ENCODE results near the gene DIO3.
A peak's percentile ranks its signal among the peaks of the same experiment; 100 is the strongest.

The DIO3 gene

GRCh38 chr14:101527987-101528386 is 33.3 kb upstream of the DIO3 start:
- H3K36me3 Mint-ChIP-seq (ENCODE audit: low read depth), result no peaks in the 10 kb centered on the region
- no peak overlapping the region for H3K27ac Mint-ChIP-seq
- peaks cover 52% of the 10 kb centered on the region for H3K4me1 Mint-ChIP-seq
- no peak for TF ChIP-seq CTCF (IDR thresholded peaks at IDR 0.05)
- DNase-seq, result no peak
- H3K27me3 Mint-ChIP-seq (ENCODE audit: low read depth, poor library complexity), result peaks cover 10% of the 10 kb centered on the region
- H3K9me3 Mint-ChIP-seq, result peaks cover 6% of the 10 kb centered on the region
- H3K4me3 Mint-ChIP-seq, result peak overlapping the region; percentile 34

DNA sequence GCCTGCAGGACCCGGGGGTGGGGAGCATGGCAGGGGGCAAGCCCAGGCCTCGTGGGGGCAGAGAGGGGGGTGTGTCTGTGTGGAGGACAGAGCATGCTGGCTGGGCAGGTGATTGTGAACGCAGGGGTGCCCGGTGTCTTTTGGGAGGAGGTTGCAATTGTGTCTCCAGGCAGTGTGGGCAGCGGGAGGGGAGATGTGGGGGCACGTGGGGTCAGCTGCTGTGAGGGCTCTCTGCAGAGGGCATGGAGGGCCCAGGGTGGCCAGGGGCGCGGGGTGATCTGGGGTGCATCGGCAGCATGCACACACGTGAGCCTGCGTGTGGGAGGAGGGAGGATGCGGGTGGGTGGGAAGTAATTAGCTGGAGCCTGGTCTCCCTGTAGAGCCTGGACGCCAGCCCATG is 32.2 kb upstream of the DIO3 start:
- Mint-ChIP-seq H3K4me1 (peaks cover 41% of the 10 kb centered on the region), H3K9me3 (peaks cover 6% of the 10 kb centered on the region), H3K4me3 (no peak overlapping the region), H3K36me3 (ENCODE audit: low read depth) (no peaks in the 10 kb centered on the region), H3K27me3 (ENCODE audit: low read depth, poor library complexity) (peaks cover 10% of the 10 kb centered on the region), H3K27ac (no peak overlapping the region)
- TF ChIP-seq CTCF (IDR thresholded peaks at IDR 0.05), result no peak
- no peak for DNase-seq

DNA sequence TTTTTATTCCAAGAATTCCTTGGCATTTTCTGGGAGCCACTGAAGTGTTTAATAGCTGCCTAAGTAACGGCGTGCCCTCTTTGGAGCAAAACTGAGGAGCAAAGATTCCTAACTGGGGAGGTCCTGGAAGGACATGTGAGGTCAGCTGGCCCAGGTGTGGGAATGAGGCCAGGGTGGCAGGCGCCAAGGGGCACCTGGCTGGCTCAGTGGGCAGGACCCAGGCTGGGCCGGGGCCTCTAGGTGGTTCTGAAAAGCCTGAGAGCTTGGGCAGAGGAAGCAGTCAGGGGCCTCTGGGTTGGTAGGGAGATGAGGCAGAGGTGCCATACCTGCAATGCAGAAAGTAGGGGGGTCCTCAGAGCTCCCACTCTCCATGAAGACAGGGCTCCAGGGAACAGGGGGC is 27.1 kb upstream of the DIO3 start:
- H3K36me3 Mint-ChIP-seq (ENCODE audit: low read depth), result no peaks in the 10 kb centered on the region

DNA sequence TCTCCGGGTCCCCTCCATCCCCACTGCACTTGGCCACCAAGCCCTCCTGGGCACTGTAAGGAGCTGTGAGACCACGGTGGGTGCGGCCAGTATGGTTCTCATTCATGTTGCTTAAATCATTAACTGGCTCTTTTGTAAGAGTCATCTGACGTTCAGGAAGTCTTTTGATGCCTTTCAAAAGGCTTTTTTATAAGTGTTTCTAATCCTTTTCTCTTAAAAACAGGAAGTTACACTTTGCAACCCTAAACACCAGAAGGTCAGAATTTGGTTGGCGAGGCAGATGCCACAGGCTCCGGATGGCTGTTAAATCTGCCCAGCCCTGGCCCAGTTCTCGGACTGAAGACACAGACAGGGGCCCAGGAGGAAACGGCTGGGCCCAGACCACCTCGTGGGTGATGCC is 26.1 kb upstream of the DIO3 start:
- peaks cover 8% of the 10 kb centered on the region for H3K27me3 Mint-ChIP-seq (ENCODE audit: low read depth, poor library complexity)
- no peak overlapping the region for H3K27ac Mint-ChIP-seq
- TF ChIP-seq CTCF (IDR thresholded peaks at IDR 0.05), result no peak
- H3K9me3 Mint-ChIP-seq, result peaks cover 6% of the 10 kb centered on the region
- peaks cover 19% of the 10 kb centered on the region for H3K4me1 Mint-ChIP-seq
- H3K4me3 Mint-ChIP-seq, result no peak overlapping the region
- no peaks in the 10 kb centered on the region for H3K36me3 Mint-ChIP-seq (ENCODE audit: low read depth)
- DNase-seq, result no peak

More for the DNA sequence above, 27.1 kb upstream of the DIO3 start:
- H3K4me1 Mint-ChIP-seq, result peaks cover 20% of the 10 kb centered on the region
- H3K27me3 Mint-ChIP-seq (ENCODE audit: low read depth, poor library complexity), result peaks cover 9% of the 10 kb centered on the region
- TF ChIP-seq CTCF (IDR thresholded peaks at IDR 0.05), result no peak
- no peak overlapping the region for H3K4me3 Mint-ChIP-seq
- peaks cover 6% of the 10 kb centered on the region for H3K9me3 Mint-ChIP-seq
- no peak overlapping the region for H3K27ac Mint-ChIP-seq
- no peak for DNase-seq

- no peak for DNase-seq
- no peaks in the 10 kb centered on the region for H3K36me3 Mint-ChIP-seq (ENCODE audit: low read depth)
- H3K27me3 Mint-ChIP-seq (ENCODE audit: low read depth, poor library complexity), result peaks cover 5% of the 10 kb centered on the region
- TF ChIP-seq CTCF (IDR thresholded peaks at IDR 0.05), result no peak
- H3K27ac Mint-ChIP-seq, result no peak overlapping the region
- peaks cover 15% of the 10 kb centered on the region for H3K4me1 Mint-ChIP-seq
- no peak overlapping the region for H3K4me3 Mint-ChIP-seq
- peaks cover 6% of the 10 kb centered on the region for H3K9me3 Mint-ChIP-seq
These were observed 25.5 kb upstream of the DIO3 start for GRCh38 chr14:101535701-101536207.

- Mint-ChIP-seq H3K4me1 (peaks cover 20% of the 10 kb centered on the region), H3K4me3 (no peak overlapping the region), H3K36me3 (ENCODE audit: low read depth) (no peaks in the 10 kb centered on the region), H3K27me3 (ENCODE audit: low read depth, poor library complexity) (peaks cover 10% of the 10 kb centered on the region), H3K9me3 (peaks cover 5% of the 10 kb centered on the region), H3K27ac (no peak overlapping the region)
- TF ChIP-seq CTCF (IDR thresholded peaks at IDR 0.05), result no peak
- DNase-seq, result no peak
These were observed 24.0 kb upstream of the DIO3 start for GRCh38 chr14:101537286-101537685.
